ENCODE data around the gene NME7. TPM values are rescaled to one million over a fixed set of nuclear protein-coding genes. Genes with fewer than 3 reads are reported as not detected.
"Not testable (repeated sequence)": the region's sequence is repeated elsewhere in the genome, so short reads cannot be mapped to it uniquely, and the experiment has no call there.

The NME7 gene
- total RNA-seq, 2 donors from 2014 or later = 6.2 TPM

GRCh38 chr1:169287280-169287679 is 80.3 kb downstream of the NME7 start:
- Mint-ChIP-seq H3K4me3 (no peak overlapping the region), H3K4me1 (ENCODE audit: low read depth) (no peaks in the 10 kb centered on the region), H3K9me3 (peaks cover 13 to 15% of the 10 kb centered on the region in 2 donors), H3K27ac (peak overlapping the region; percentile 67), H3K36me3 (ENCODE audit: insufficient read depth in 2 of 2) (peaks cover 12 to 13% of the 10 kb centered on the region in 2 donors), H3K27me3 (ENCODE audit: low read depth) (no peaks in the 10 kb centered on the region)
- ATAC-seq (replicated peaks in 1 of 2) (no peak), DNase-seq (no peak)

GRCh38 chr1:169281562-169281961 is 86.0 kb downstream of the NME7 start:
- ATAC-seq (replicated peaks in 1 of 2); H3K27ac Mint-ChIP-seq; H3K4me1 Mint-ChIP-seq (ENCODE audit: low read depth); DNase-seq; H3K4me3 Mint-ChIP-seq; H3K27me3 Mint-ChIP-seq (ENCODE audit: low read depth): not testable (repeated sequence)
- peaks cover 25 to 26% of the 10 kb centered on the region in 2 donors for H3K36me3 Mint-ChIP-seq (ENCODE audit: insufficient read depth in 2 of 2)
- H3K9me3 Mint-ChIP-seq = peaks cover 24 to 34% of the 10 kb centered on the region in 2 donors

- Mint-ChIP-seq H3K27ac (no peak overlapping the region), H3K4me1 (ENCODE audit: low read depth) (no peaks in the 10 kb centered on the region), H3K27me3 (ENCODE audit: low read depth) (no peaks in the 10 kb centered on the region), H3K9me3 (peaks cover 0 to 2% of the 10 kb centered on the region in 2 donors), H3K36me3 (ENCODE audit: insufficient read depth in 2 of 2) (peaks cover 0 to 1% of the 10 kb centered on the region in 2 donors), H3K4me3 (no peak overlapping the region)
- ATAC-seq (replicated peaks in 1 of 2) = no peak
- DNase-seq = no peak
These were observed 96.5 kb downstream of the NME7 start for GRCh38 chr1:169271098-169271497.

- H3K4me3 Mint-ChIP-seq = no peak overlapping the region
- peaks cover 8 to 13% of the 10 kb centered on the region in 2 donors for H3K36me3 Mint-ChIP-seq (ENCODE audit: insufficient read depth in 2 of 2)
- no peaks in the 10 kb centered on the region for H3K4me1 Mint-ChIP-seq (ENCODE audit: low read depth)
- DNase-seq (no peak), ATAC-seq (replicated peaks in 1 of 2) (no peak)
- no peaks in the 10 kb centered on the region for H3K27me3 Mint-ChIP-seq (ENCODE audit: low read depth)
- H3K9me3 Mint-ChIP-seq = peaks cover 7 to 16% of the 10 kb centered on the region in 2 donors
- no peak overlapping the region for H3K27ac Mint-ChIP-seq
These were observed 101.5 kb downstream of the NME7 start for GRCh38 chr1:169266133-169266532.

- H3K36me3 Mint-ChIP-seq (ENCODE audit: insufficient read depth in 2 of 2) = peaks cover 8 to 13% of the 10 kb centered on the region in 2 donors
- no peaks in the 10 kb centered on the region for H3K4me1 Mint-ChIP-seq (ENCODE audit: low read depth)
- H3K27ac Mint-ChIP-seq = no peak overlapping the region
- no peaks in the 10 kb centered on the region for H3K27me3 Mint-ChIP-seq (ENCODE audit: low read depth)
- H3K9me3 Mint-ChIP-seq = peaks cover 7 to 16% of the 10 kb centered on the region in 2 donors
- ATAC-seq (replicated peaks in 1 of 2) (no peak), DNase-seq (no peak)
- no peak overlapping the region for H3K4me3 Mint-ChIP-seq
These were observed 104.5 kb downstream of the NME7 start for GRCh38 chr1:169263059-169263458.

- DNase-seq (no peak), ATAC-seq (replicated peaks in 1 of 2) (no peak)
- no peaks in the 10 kb centered on the region for H3K4me1 Mint-ChIP-seq (ENCODE audit: low read depth)
- peaks cover 7 to 13% of the 10 kb centered on the region in 2 donors for H3K36me3 Mint-ChIP-seq (ENCODE audit: insufficient read depth in 2 of 2)
- H3K27me3 Mint-ChIP-seq (ENCODE audit: low read depth) = no peaks in the 10 kb centered on the region
- peaks cover 5 to 16% of the 10 kb centered on the region in 2 donors for H3K9me3 Mint-ChIP-seq
- no peak overlapping the region for H3K4me3 Mint-ChIP-seq
- H3K27ac Mint-ChIP-seq = no peak overlapping the region
These were observed 105.7 kb downstream of the NME7 start for GRCh38 chr1:169261884-169262283.

- Mint-ChIP-seq H3K27ac (no peak overlapping the region), H3K36me3 (ENCODE audit: insufficient read depth in 2 of 2) (peaks cover 7 to 10% of the 10 kb centered on the region in 2 donors), H3K9me3 (peaks cover 5 to 13% of the 10 kb centered on the region in 2 donors), H3K4me1 (ENCODE audit: low read depth) (no peaks in the 10 kb centered on the region), H3K4me3 (no peak overlapping the region), H3K27me3 (ENCODE audit: low read depth) (no peaks in the 10 kb centered on the region)
- DNase-seq (no peak), ATAC-seq (replicated peaks in 1 of 2) (no peak)
These were observed 107.0 kb downstream of the NME7 start for GRCh38 chr1:169260478-169261151.

- no peak overlapping the region for H3K27ac Mint-ChIP-seq
- peaks cover 3 to 7% of the 10 kb centered on the region in 2 donors for H3K9me3 Mint-ChIP-seq
- no peaks in the 10 kb centered on the region for H3K4me1 Mint-ChIP-seq (ENCODE audit: low read depth)
- peaks cover 2 to 6% of the 10 kb centered on the region in 2 donors for H3K36me3 Mint-ChIP-seq (ENCODE audit: insufficient read depth in 2 of 2)
- ATAC-seq (replicated peaks in 1 of 2) (no peak), DNase-seq (no peak)
- no peaks in the 10 kb centered on the region for H3K27me3 Mint-ChIP-seq (ENCODE audit: low read depth)
- H3K4me3 Mint-ChIP-seq = no peak overlapping the region
These were observed 107.8 kb downstream of the NME7 start for GRCh38 chr1:169259816-169260215.

GRCh38 chr1:169250795-169251194 is 116.8 kb downstream of the NME7 start:
- Mint-ChIP-seq H3K27ac (no peak overlapping the region), H3K9me3 (peaks cover 0 to 2% of the 10 kb centered on the region in 2 donors), H3K36me3 (ENCODE audit: insufficient read depth in 2 of 2) (peaks cover 0 to 2% of the 10 kb centered on the region in 2 donors), H3K4me3 (no peak overlapping the region), H3K27me3 (ENCODE audit: low read depth) (no peaks in the 10 kb centered on the region), H3K4me1 (ENCODE audit: low read depth) (no peaks in the 10 kb centered on the region)
- ATAC-seq (replicated peaks in 1 of 2) = no peak
- no peak for DNase-seq

- H3K9me3 Mint-ChIP-seq = peaks cover 0 to 2% of the 10 kb centered on the region in 2 donors
- no peak overlapping the region for H3K27ac Mint-ChIP-seq
- no peaks in the 10 kb centered on the region for H3K27me3 Mint-ChIP-seq (ENCODE audit: low read depth)
These were observed 117.6 kb downstream of the NME7 start for GRCh38 chr1:169250022-169250421.

GRCh38 chr1:169249611-169250010 is 118.0 kb downstream of the NME7 start:
- H3K9me3 Mint-ChIP-seq = peaks cover 0 to 2% of the 10 kb centered on the region in 2 donors
- no peaks in the 10 kb centered on the region for H3K27me3 Mint-ChIP-seq (ENCODE audit: low read depth)

More at GRCh38 chr1:169250022-169250421, 117.6 kb downstream of the NME7 start:
- Mint-ChIP-seq H3K4me1 (ENCODE audit: low read depth) (no peaks in the 10 kb centered on the region), H3K4me3 (no peak overlapping the region), H3K36me3 (ENCODE audit: insufficient read depth in 2 of 2) (peaks cover 0 to 2% of the 10 kb centered on the region in 2 donors)
- no peak for DNase-seq
- ATAC-seq (replicated peaks in 1 of 2) = no peak

GRCh38 chr1:169245706-169246105 is 121.9 kb downstream of the NME7 start:
- H3K27ac Mint-ChIP-seq = no peak overlapping the region
- H3K27me3 Mint-ChIP-seq (ENCODE audit: low read depth) = no peaks in the 10 kb centered on the region
- H3K4me1 Mint-ChIP-seq (ENCODE audit: low read depth) = peaks cover under 1% of the 10 kb centered on the region
- ATAC-seq (replicated peaks in 1 of 2) = no peak
- no peaks in the 10 kb centered on the region for H3K9me3 Mint-ChIP-seq
- no peak overlapping the region for H3K4me3 Mint-ChIP-seq
- DNase-seq = no peak
- H3K36me3 Mint-ChIP-seq (ENCODE audit: insufficient read depth in 2 of 2) = no peaks in the 10 kb centered on the region

More at GRCh38 chr1:169249611-169250010, 118.0 kb downstream of the NME7 start:
- DNase-seq = no peak
- no peaks in the 10 kb centered on the region for H3K4me1 Mint-ChIP-seq (ENCODE audit: low read depth)
- no peak for ATAC-seq (replicated peaks in 1 of 2)
- H3K27ac Mint-ChIP-seq = no peak overlapping the region
- H3K4me3 Mint-ChIP-seq = no peak overlapping the region
- peaks cover 0 to 2% of the 10 kb centered on the region in 2 donors for H3K36me3 Mint-ChIP-seq (ENCODE audit: insufficient read depth in 2 of 2)

GRCh38 chr1:169240449-169241232 is 127.0 kb downstream of the NME7 start:
- H3K9me3 Mint-ChIP-seq = no peaks in the 10 kb centered on the region
- no peaks in the 10 kb centered on the region for H3K27me3 Mint-ChIP-seq (ENCODE audit: low read depth)
- DNase-seq (no peak), ATAC-seq (replicated peaks in 1 of 2) (no peak)
- H3K4me3 Mint-ChIP-seq = no peak overlapping the region
- no peak overlapping the region for H3K27ac Mint-ChIP-seq
- H3K4me1 Mint-ChIP-seq (ENCODE audit: low read depth) = peaks cover 11% of the 10 kb centered on the region
- H3K36me3 Mint-ChIP-seq (ENCODE audit: insufficient read depth in 2 of 2) = no peaks in the 10 kb centered on the region
